GM19455 (cell line): ENCODE data around the gene COG2.

ENCODE experiments used
- ATAC-seq: cut with Tn5 transposase; IDR thresholded peaks from one replicate; pipeline ENCODE4 v1.9.1; 2021; ENCODE audit not compliant: unreplicated experiment

Gene COG2

GRCh38 chr1:230700132-230700531, 57.9 kb downstream of the COG2 start:
- ATAC-seq, result no peak

GRCh38 chr1:230701434-230701833, 59.2 kb downstream of the COG2 start:
- ATAC-seq, result no peak

GRCh38 chr1:230701895-230702768, 59.9 kb downstream of the COG2 start:
- ATAC-seq, result no peak

- no peak for ATAC-seq
Measured at GRCh38 chr1:230702934-230703678, 60.8 kb downstream of the COG2 start.

GRCh38 chr1:230703679-230704385, 61.6 kb downstream of the COG2 start:
- no peak for ATAC-seq

- no peak for ATAC-seq
Measured at GRCh38 chr1:230704830-230705229, 62.5 kb downstream of the COG2 start.

GRCh38 chr1:230705289-230706019, 63.2 kb downstream of the COG2 start:
- ATAC-seq, result no peak

GRCh38 chr1:230706020-230706699, 63.9 kb downstream of the COG2 start:
- no peak for ATAC-seq

- no peak for ATAC-seq
Measured at GRCh38 chr1:230706887-230707731, 64.8 kb downstream of the COG2 start.

- no peak for ATAC-seq
Measured at GRCh38 chr1:230707732-230708630, 65.7 kb downstream of the COG2 start.

GRCh38 chr1:230708631-230709580, 66.6 kb downstream of the COG2 start:
- no peak for ATAC-seq

GRCh38 chr1:230709619-230710542, 67.6 kb downstream of the COG2 start:
- no peak for ATAC-seq

- no peak for ATAC-seq
Measured at GRCh38 chr1:230710543-230710904, 68.2 kb downstream of the COG2 start.

- ATAC-seq, result no peak
Measured at GRCh38 chr1:230711245-230711644, 69.0 kb downstream of the COG2 start.

- no peak for ATAC-seq
Measured at GRCh38 chr1:230712470-230712942, 70.2 kb downstream of the COG2 start.

GRCh38 chr1:230713138-230713537, 70.9 kb downstream of the COG2 start:
- ATAC-seq, result no peak
